GM13977 (cell line): Measurements from ENCODE around the gene IRF2.

ENCODE experiments used
- DNase-seq: peaks from one replicate; pipeline ENCODE4 v3.0.0; 2012; ENCODE audit warnings: low spot score
- CTCF ChIP-seq: IDR thresholded peaks from 2 replicates; pipeline ENCODE4 v1.5.1; 2012; ENCODE audit warnings: mild to moderate bottlenecking, control low read depth; ENCODE audit not compliant: insufficient read depth; ENCODE audit errors: extremely low read depth, missing control alignments
- in situ Hi-C: fragments of 300-500 bp; cut with MboI; formaldehyde crosslinking; loops from one replicate; pipeline ENCODE4 v1.12.0; 2022; ENCODE audit warnings: low sequenced_read_pairs, low pct_unique_long_range_greater_than_20kb, mixed read lengths, inconsistent platforms; ENCODE audit not compliant: unreplicated experiment

Gene IRF2

GRCh38 chr4:184420881-184421416 lies 53.4 kb downstream of the IRF2 start:
- TF ChIP-seq CTCF = no peak
- peak; percentile 53 for DNase-seq
- in situ Hi-C loops = no loop called here

GRCh38 chr4:184420402-184420801 lies 53.9 kb downstream of the IRF2 start:
- in situ Hi-C loops = no loop called here
- DNase-seq = no peak
- TF ChIP-seq CTCF = no peak

GRCh38 chr4:184419976-184420375 lies 54.4 kb downstream of the IRF2 start:
- no peak for TF ChIP-seq CTCF
- in situ Hi-C loops = loop anchor here (10.0 kb wide), 1 partner anchor 115 kb away; no protein-coding TSS in a partner anchor
- no peak for DNase-seq

GRCh38 chr4:184417802-184418511 lies 56.4 kb downstream of the IRF2 start:
- TF ChIP-seq CTCF = no peak
- in situ Hi-C loops = loop anchor here (10.0 kb wide), 1 partner anchor 117 kb away; no protein-coding TSS in a partner anchor
- DNase-seq = peak; percentile 66

GRCh38 chr4:184416913-184417734 lies 57.2 kb downstream of the IRF2 start:
- peak; percentile 64 for DNase-seq
- in situ Hi-C loops = loop anchor here (10.0 kb wide), 1 partner anchor 118 kb away; no protein-coding TSS in a partner anchor
- no peak for TF ChIP-seq CTCF

GRCh38 chr4:184415071-184415470 lies 59.3 kb downstream of the IRF2 start:
- TF ChIP-seq CTCF = no peak
- in situ Hi-C loops = loop anchor here (10.0 kb wide), 1 partner anchor 120 kb away; no protein-coding TSS in a partner anchor
- DNase-seq = no peak
